Measurements from ENCODE around the gene UROC1.

DNA sequence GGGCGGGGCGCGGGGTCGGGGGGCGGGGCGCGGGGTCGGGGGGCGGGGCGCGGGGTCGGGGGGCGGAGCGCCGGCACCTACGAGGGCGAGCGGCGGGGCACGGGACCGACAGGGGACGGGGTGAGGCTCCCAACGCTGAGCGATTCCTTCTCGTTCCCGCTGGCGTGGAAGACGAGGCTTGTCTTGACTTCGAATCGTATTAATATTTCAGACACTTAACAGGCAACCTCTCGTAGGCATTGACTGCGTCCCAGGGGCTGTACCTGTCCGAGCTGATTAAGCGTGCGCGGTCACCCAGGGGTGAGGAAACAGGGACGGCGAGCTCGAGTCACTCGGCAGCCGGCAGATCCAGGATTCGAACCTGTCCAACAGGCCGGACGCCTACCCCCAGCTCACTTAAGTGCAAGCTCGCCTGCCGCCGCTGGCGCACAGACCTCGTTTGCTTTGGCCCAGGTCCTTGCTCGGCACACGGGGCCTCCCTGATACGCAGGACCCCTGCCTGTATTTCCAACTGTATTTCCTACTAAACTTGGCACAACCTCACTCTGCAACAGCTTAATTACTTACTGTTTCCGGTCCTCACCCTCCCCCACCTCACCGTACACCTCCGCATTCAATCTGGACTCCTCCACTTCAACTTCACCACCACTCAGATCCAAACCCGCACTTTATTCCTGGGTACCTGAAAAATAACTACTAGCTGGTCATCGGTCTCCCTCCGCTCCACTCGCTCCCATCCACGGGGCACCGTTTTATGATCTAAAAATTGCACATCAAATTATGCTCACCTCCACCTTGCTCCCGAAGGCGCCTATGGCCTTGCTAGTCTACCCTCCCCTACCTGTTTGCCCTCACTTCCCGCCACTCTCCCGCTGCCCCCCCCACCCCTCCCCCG lies 41.2 kb downstream of the UROC1 start:
- no peak for TF ChIP-seq POLR2A (IDR thresholded peaks at IDR 0.05)
- TF ChIP-seq, protein P1, sequence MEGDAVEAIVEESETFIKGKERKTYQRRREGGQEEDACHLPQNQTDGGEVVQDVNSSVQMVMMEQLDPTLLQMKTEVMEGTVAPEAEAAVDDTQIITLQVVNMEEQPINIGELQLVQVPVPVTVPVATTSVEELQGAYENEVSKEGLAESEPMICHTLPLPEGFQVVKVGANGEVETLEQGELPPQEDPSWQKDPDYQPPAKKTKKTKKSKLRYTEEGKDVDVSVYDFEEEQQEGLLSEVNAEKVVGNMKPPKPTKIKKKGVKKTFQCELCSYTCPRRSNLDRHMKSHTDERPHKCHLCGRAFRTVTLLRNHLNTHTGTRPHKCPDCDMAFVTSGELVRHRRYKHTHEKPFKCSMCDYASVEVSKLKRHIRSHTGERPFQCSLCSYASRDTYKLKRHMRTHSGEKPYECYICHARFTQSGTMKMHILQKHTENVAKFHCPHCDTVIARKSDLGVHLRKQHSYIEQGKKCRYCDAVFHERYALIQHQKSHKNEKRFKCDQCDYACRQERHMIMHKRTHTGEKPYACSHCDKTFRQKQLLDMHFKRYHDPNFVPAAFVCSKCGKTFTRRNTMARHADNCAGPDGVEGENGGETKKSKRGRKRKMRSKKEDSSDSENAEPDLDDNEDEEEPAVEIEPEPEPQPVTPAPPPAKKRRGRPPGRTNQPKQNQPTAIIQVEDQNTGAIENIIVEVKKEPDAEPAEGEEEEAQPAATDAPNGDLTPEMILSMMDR (IDR thresholded peaks at IDR 0.05) = no peak
